WI38 (cell line): ENCODE results near the gene PLEKHA8.
A peak's percentile ranks its signal among the peaks of the same experiment; 100 is the strongest.

ENCODE experiments used
- H3K4me3 ChIP-seq: 2 replicates; pipeline ENCODE4 v1.5.1; 2011; ENCODE audit warnings: low read depth, mild to moderate bottlenecking, control low read depth, low read length
- TF ChIP-seq, protein P1 (sequence below): IDR thresholded peaks from 2 replicates; pipeline ENCODE4 v1.5.1; 2012; ENCODE audit warnings: low read depth, mild to moderate bottlenecking, control low read depth, low read length

PLEKHA8 gene

DNA sequence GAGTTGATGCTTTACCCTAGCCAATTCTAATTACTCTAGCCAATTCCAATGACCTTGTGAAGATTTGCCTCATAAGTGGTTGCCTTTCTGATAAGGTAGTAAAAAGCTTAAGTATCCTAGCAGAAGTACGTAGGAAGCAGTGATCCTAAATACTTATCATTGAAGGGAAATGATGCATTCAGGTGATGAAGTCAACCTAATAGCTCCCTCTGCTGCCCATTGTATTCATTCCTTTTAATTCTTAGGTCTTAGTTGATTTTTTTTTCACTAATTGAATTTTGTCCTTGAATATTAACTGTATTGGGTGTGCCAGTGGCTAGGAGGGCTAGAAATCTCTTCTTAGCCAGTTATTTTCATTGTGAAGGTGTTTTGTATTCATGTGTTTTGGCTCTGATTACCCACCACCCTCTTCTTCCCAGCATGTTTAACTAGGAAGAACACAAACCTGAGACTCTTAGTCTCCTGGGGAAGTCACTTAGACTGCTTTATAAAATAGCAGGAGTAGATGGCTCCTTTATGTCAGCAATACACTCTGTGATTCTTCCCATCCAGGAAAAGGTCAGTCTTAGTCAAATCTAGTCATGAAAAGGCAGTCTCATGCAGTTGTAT, 46.3 kb downstream of the PLEKHA8 start:
- H3K4me3 ChIP-seq = no peak overlapping the region
- TF ChIP-seq, protein P1, sequence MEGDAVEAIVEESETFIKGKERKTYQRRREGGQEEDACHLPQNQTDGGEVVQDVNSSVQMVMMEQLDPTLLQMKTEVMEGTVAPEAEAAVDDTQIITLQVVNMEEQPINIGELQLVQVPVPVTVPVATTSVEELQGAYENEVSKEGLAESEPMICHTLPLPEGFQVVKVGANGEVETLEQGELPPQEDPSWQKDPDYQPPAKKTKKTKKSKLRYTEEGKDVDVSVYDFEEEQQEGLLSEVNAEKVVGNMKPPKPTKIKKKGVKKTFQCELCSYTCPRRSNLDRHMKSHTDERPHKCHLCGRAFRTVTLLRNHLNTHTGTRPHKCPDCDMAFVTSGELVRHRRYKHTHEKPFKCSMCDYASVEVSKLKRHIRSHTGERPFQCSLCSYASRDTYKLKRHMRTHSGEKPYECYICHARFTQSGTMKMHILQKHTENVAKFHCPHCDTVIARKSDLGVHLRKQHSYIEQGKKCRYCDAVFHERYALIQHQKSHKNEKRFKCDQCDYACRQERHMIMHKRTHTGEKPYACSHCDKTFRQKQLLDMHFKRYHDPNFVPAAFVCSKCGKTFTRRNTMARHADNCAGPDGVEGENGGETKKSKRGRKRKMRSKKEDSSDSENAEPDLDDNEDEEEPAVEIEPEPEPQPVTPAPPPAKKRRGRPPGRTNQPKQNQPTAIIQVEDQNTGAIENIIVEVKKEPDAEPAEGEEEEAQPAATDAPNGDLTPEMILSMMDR = peak; percentile 29; the same call in 1 of the 2 replicates

DNA sequence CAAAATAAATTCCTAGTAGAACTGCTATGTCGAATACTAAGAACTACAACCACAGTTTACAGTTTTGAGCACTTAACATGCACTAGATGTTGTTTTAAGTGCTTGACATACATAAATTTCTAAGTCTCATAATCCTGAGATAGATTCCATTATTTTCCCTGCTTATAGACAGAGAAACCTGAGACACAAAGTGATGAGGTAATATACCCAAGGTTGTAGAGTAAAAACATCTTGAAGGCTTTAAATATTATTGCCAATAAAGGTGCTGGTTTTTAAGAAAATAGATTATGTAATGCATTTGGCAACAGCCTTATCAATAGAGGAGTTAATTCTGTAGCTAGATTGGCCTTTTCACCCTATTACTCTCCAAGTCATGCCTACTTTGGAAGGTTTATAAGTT, 48.2 kb downstream of the PLEKHA8 start:
- H3K4me3 ChIP-seq = no peak overlapping the region
- TF ChIP-seq, protein P1 = no peak

DNA sequence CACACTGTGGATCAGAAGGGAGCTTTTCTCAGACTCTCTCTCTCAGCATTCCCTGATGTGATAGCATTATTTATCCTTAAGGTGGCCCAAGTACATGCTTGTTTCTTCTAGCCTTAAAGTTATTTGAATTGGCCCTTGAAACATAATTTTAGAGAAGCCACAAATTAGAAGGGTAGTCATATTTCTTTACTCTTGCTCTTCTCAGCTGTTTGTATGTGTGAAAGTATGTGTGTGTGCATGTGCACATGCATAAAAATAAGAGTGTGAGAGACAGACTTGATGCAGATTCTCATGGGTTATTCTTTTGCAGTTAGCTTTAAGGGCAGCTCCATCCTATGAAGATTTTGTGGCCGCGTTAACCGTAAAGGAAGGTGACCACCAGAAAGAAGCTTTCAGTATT, 50.1 kb downstream of the PLEKHA8 start:
- TF ChIP-seq, protein P1 = no peak
- H3K4me3 ChIP-seq = no peak overlapping the region

DNA sequence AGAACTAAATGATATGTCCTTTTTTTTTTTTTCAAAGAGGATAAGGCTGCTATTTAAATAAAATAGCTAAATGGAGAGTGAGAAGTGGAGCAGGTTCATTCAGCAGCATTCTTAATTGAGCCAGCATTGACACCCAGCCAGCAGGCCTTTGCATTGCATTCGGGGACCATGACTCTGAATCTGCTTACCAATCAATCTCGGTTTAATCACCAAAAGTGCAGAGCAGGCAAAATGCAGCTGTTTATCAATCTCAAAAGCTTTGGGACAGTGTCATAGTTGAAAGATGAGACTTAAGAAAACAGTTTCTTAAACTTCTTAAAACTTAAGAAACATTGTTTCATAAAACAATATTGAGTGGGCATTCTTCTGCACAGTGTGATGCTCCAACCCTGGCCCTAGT, 51.7 kb downstream of the PLEKHA8 start:
- TF ChIP-seq, protein P1 = no peak
- no peak overlapping the region for H3K4me3 ChIP-seq

DNA sequence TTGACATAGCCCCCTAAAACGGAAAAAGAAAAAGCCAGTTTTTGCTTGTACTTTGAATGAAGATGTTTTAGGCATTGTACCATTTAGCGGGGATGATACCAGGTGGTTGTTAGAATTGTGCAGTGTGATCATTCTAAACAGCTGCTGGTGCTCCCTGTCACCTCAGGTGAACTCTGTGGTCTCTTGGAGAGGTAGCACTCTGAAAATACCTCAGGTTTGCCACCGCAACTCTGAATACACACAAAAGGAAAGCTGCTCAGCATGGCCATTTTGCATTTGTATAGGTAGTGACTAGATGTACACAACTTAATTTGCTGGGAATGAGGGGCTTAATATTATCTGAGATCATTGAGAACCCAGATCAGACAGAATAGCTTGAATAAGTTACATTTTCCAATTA, 52.6 kb downstream of the PLEKHA8 start:
- TF ChIP-seq, protein P1 = no peak
- no peak overlapping the region for H3K4me3 ChIP-seq

DNA sequence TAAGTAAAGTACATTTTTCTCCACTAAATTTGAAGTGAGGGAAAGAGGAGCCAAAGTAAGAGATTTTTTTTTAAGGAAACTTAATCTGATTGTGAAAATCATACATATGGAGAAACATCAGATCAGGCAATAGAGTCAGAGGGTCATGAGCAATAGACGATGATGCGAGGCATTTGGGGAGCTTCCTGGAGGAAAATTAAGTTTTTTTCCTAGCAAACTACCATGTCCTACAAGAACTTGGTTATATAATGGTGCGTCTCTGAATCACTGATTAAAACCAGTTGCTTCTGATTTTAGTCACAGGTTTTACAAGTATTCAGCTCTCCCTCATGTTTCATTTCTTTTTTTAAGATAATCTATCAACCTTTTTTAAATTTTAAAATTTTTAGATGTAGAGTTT, 54.5 kb downstream of the PLEKHA8 start:
- no peak overlapping the region for H3K4me3 ChIP-seq
- TF ChIP-seq, protein P1 = no peak

DNA sequence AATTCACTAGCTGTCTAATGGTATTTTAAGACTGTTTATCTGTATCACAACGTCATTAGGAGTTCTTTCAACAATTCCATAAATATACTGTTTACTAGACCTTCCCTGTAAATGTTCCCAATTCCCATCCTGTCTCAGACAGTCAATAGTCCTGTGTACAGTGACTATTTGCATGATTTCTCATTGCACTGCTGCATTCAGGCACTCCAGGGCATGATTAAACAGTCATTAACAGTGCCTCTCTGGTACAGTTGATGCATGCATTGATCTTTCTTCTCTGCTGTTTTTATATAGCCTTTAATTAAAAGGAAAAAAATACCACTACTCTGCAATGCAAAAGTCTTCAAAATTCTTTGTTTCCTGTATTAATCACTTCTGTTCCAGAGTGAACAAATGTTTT, 55.1 kb downstream of the PLEKHA8 start:
- TF ChIP-seq, protein P1 = no peak
- H3K4me3 ChIP-seq = no peak overlapping the region
